ENCODE measurements around the gene CADPS. TPM values are rescaled to one million over a fixed set of nuclear protein-coding genes. Genes with fewer than 3 reads are reported as not detected.

Gene CADPS
- total RNA-seq, 4 donors from 2014 or later: 0.82 to 13.2 TPM; not detected in 2

DNA sequence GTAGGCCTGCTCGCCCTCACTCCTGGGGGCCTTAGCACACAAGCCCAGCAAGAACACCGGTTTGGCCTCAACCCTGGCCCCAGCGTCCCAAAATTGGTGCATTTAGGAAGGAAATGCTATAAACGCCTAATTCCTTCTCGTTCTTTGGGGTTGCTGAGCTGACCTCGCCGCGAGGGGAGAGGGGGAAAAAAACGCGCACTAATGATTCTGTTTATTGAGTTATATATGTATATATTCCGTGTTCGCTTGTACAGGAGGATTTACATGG lies 505.8 kb downstream of the CADPS start:
- no peak for DNase-seq
- no peaks in the 10 kb centered on the region for H3K36me3 ChIP-seq
- H3K27me3 ChIP-seq: peaks cover 4 to 67% of the 10 kb centered on the region in 2 donors
- no peak overlapping the region for H3K27ac ChIP-seq
- intact Hi-C loops (cut with DNase I; ENCODE audit: low total_unique reads): no loop called here
- TF ChIP-seq, protein P1, sequence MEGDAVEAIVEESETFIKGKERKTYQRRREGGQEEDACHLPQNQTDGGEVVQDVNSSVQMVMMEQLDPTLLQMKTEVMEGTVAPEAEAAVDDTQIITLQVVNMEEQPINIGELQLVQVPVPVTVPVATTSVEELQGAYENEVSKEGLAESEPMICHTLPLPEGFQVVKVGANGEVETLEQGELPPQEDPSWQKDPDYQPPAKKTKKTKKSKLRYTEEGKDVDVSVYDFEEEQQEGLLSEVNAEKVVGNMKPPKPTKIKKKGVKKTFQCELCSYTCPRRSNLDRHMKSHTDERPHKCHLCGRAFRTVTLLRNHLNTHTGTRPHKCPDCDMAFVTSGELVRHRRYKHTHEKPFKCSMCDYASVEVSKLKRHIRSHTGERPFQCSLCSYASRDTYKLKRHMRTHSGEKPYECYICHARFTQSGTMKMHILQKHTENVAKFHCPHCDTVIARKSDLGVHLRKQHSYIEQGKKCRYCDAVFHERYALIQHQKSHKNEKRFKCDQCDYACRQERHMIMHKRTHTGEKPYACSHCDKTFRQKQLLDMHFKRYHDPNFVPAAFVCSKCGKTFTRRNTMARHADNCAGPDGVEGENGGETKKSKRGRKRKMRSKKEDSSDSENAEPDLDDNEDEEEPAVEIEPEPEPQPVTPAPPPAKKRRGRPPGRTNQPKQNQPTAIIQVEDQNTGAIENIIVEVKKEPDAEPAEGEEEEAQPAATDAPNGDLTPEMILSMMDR (IDR thresholded peaks at IDR 0.05): no peak
- no peak for TF ChIP-seq POLR2A (IDR thresholded peaks at IDR 0.05)
- H3K4me3 ChIP-seq: no peak overlapping the region
- H3K9me3 ChIP-seq: no peaks in the 10 kb centered on the region
- H3K4me1 ChIP-seq: peaks cover 0 to 24% of the 10 kb centered on the region in 2 donors

DNA sequence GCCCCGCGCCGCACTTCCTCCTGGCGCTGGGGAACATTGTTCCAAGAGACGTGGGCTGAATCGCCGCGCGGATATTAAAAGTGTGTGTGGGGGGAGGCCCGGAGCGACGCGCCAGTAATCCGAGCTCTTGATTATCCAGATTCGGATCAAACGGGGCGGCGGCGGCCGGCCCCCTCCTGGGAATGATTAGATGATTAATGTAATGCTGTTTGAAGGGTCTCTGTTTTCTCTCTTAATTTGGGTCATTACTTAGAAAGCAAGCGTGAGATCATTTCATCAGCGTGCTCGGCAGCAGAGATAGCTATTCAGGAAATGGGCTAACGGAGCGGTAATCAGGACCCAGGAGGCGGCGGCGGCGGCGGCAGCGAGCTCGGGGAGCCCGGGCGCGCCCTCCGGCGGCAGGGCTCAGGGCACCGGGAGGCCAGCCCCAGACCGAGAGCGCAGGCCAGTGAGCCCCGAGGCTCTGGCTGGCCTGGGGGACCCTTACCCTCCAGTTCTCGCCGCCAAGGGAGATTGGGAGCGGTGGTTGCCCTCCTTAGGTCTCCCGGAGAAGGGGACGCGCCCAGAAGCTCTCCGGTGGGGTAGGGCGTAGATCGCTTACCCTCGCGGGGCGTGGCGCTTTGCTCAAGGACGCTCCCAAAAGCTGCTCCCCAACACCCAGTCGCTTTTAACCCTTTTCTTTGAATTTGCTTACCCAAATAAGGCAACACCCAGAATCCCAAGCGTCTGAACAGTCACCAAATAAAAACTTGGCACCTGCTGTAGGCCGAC lies 506.3 kb downstream of the CADPS start:
- H3K27ac ChIP-seq: no peak overlapping the region
- H3K4me3 ChIP-seq: no peak overlapping the region
- H3K9me3 ChIP-seq: no peaks in the 10 kb centered on the region
- no peak for DNase-seq
- intact Hi-C loops (cut with DNase I; ENCODE audit: low total_unique reads): no loop called here
- no peaks in the 10 kb centered on the region for H3K36me3 ChIP-seq
- peaks cover 4 to 61% of the 10 kb centered on the region in 2 donors for H3K27me3 ChIP-seq
- TF ChIP-seq POLR2A (IDR thresholded peaks at IDR 0.05): no peak
- TF ChIP-seq, protein P1 (IDR thresholded peaks at IDR 0.05): no peak
- peaks cover 0 to 20% of the 10 kb centered on the region in 2 donors for H3K4me1 ChIP-seq

DNA sequence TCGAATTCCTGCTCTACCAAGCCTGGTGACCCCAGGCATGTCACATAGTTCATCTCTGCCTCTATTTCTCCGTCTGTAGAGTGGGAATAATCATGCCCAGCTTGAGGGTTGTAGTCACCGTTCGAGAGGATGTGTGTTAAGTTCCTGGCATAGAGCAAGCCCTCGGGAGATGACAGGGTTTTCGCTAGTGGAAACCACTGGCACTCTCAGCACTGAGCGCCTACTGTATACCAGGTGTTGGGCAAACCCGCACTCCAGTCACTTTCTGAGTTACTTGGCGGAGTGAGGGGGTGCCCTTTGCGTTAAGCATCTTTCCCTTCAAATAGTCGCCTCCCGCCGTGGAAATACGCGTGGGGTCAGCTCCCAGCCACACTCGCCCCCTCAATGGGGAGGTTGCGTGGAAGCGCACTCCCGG lies 506.9 kb downstream of the CADPS start:
- no peaks in the 10 kb centered on the region for H3K9me3 ChIP-seq
- no peak overlapping the region for H3K27ac ChIP-seq
- H3K4me1 ChIP-seq: peaks cover 0 to 20% of the 10 kb centered on the region in 2 donors
- H3K4me3 ChIP-seq: no peak overlapping the region
- no peaks in the 10 kb centered on the region for H3K36me3 ChIP-seq
- intact Hi-C loops (cut with DNase I; ENCODE audit: low total_unique reads): no loop called here
- TF ChIP-seq POLR2A (IDR thresholded peaks at IDR 0.05): no peak
- TF ChIP-seq, protein P1 (IDR thresholded peaks at IDR 0.05): no peak
- H3K27me3 ChIP-seq: peaks cover 4 to 56% of the 10 kb centered on the region in 2 donors
- DNase-seq: no peak

DNA sequence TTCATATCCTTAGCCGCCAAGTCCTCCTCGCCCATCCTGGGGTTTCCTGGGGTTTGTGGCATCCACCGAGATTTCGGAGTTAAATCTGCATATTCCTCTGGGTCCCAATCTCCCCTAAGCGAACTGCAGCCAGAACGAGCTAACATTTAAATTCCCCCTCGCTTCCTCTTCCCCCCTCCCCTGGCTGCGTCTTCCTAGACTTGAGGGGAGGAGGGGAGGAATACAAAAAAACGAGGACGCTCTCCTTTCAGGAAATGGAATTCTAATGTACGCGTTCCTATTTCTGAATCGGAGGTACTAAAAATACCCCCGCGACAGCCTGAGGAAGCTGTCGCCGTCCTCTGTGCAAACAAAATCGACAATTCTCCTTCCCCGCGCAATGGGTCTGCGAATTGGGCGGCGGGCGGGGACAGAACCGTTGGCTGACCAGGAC lies 507.4 kb downstream of the CADPS start:
- no peaks in the 10 kb centered on the region for H3K9me3 ChIP-seq
- DNase-seq: no peak
- TF ChIP-seq, protein P1 (IDR thresholded peaks at IDR 0.05): no peak
- TF ChIP-seq POLR2A (IDR thresholded peaks at IDR 0.05): no peak
- no peak overlapping the region for H3K27ac ChIP-seq
- intact Hi-C loops (cut with DNase I; ENCODE audit: low total_unique reads): no loop called here
- H3K4me3 ChIP-seq: no peak overlapping the region
- peaks cover 4 to 52% of the 10 kb centered on the region in 2 donors for H3K27me3 ChIP-seq
- no peaks in the 10 kb centered on the region for H3K36me3 ChIP-seq
- peaks cover 0 to 20% of the 10 kb centered on the region in 2 donors for H3K4me1 ChIP-seq

DNA sequence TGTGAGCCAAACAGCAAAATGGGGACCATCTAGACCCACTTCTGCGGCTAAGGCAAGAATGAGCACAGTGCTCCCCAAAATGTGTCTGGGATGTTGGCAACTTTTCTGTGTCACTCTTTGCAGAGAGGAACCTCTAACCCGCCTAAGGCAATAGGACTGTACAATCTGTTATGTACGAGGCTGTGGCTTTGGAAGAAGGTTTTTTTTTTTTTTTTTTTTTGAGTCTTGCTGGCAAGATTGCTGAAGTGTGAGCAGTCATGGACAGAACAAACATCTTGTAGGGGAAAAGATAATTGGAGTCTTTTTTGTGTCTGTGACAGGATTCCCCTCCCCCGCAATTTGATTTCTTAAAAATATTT lies 509.1 kb downstream of the CADPS start:
- Histone ChIP-seq H3K9me3 (no peaks in the 10 kb centered on the region), H3K36me3 (no peaks in the 10 kb centered on the region), H3K27ac (no peak overlapping the region), H3K27me3 (peaks cover 4 to 40% of the 10 kb centered on the region in 2 donors), H3K4me1 (peaks cover 0 to 16% of the 10 kb centered on the region in 2 donors), H3K4me3 (no peak overlapping the region)
- no peak for DNase-seq
- intact Hi-C loops (cut with DNase I; ENCODE audit: low total_unique reads): no loop called here
- TF ChIP-seq, protein P1 (IDR thresholded peaks at IDR 0.05): no peak
- no peak for TF ChIP-seq POLR2A (IDR thresholded peaks at IDR 0.05)
